Ishikawa (cell line): ENCODE data around the gene TTPAL.

ENCODE experiments used
- CEBPB ChIP-seq: IDR thresholded peaks from 2 replicates; pipeline ENCODE4 v1.6.1; 2012
- CREB1 ChIP-seq: IDR thresholded peaks from 2 replicates; pipeline ENCODE4 v1.6.1; 2012; ENCODE audit warnings: low read depth
- EGR1 ChIP-seq: IDR thresholded peaks from 2 replicates; pipeline ENCODE4 v1.6.1; 2012
- EP300 ChIP-seq: IDR thresholded peaks from 2 replicates; pipeline ENCODE4 v1.6.1; 2012; ENCODE audit warnings: borderline replicate concordance
- FOXM1 ChIP-seq: IDR thresholded peaks from 2 replicates; pipeline ENCODE4 v1.6.1; 2012; ENCODE audit warnings: low read depth, borderline replicate concordance
- NFIC ChIP-seq: IDR thresholded peaks from 2 replicates; pipeline ENCODE4 v1.6.1; 2012
- RAD21 ChIP-seq: IDR thresholded peaks from 2 replicates; pipeline ENCODE4 v1.6.1; 2012; ENCODE audit warnings: low read depth
- TAF1 ChIP-seq: IDR thresholded peaks from 2 replicates; pipeline ENCODE4 v1.6.1; 2012; ENCODE audit warnings: low read depth, mild to moderate bottlenecking
- TCF12 ChIP-seq: IDR thresholded peaks from 2 replicates; pipeline ENCODE4 v1.6.1; 2012; ENCODE audit warnings: low read depth
- TEAD4 ChIP-seq: IDR thresholded peaks from 2 replicates; pipeline ENCODE4 v1.6.1; 2012
- YY1 ChIP-seq: IDR thresholded peaks from 2 replicates; pipeline ENCODE4 v1.6.1; 2012; ENCODE audit warnings: low read depth
- ZBTB7A ChIP-seq: IDR thresholded peaks from 2 replicates; pipeline ENCODE4 v1.6.1; 2012; ENCODE audit warnings: low read depth
- TF ChIP-seq, protein P1 (sequence below): IDR thresholded peaks from 2 replicates; pipeline ENCODE4 v1.6.1; 2012; ENCODE audit warnings: low read depth, mild to moderate bottlenecking
- TF ChIP-seq, protein P2 (sequence below): IDR thresholded peaks from 2 replicates; pipeline ENCODE4 v1.6.1; 2012
- TF ChIP-seq, protein P3 (sequence below): IDR thresholded peaks from 2 replicates; pipeline ENCODE4 v1.6.1; 2012

The TTPAL gene

DNA sequence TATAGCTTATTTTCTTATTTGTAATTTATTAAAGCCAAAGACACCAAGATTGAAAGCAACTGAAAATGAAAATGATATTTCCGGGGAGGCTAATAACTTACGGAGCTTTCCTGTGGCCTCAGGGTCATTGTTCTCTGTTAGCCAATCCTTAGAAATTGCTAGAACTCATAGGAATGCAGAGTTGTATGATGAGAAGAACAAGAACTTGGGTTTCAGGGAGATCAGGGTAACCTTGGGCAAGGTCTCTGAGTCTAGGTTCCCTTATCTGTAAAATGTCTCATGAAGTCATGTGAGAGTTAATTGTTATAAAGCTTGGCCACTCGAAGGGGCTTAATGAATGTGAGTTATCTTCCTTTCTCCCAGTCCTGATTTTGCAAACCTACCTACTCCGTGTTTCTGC, 66.3 kb downstream of the TTPAL start:
- TF ChIP-seq CREB1, result no peak
- no peak for TF ChIP-seq EP300
- no peak for TF ChIP-seq ZBTB7A
- no peak for TF ChIP-seq YY1
- no peak for TF ChIP-seq FOXM1
- no peak for TF ChIP-seq TAF1
- no peak for TF ChIP-seq NFIC
- no peak for TF ChIP-seq TEAD4
- TF ChIP-seq, protein P1, sequence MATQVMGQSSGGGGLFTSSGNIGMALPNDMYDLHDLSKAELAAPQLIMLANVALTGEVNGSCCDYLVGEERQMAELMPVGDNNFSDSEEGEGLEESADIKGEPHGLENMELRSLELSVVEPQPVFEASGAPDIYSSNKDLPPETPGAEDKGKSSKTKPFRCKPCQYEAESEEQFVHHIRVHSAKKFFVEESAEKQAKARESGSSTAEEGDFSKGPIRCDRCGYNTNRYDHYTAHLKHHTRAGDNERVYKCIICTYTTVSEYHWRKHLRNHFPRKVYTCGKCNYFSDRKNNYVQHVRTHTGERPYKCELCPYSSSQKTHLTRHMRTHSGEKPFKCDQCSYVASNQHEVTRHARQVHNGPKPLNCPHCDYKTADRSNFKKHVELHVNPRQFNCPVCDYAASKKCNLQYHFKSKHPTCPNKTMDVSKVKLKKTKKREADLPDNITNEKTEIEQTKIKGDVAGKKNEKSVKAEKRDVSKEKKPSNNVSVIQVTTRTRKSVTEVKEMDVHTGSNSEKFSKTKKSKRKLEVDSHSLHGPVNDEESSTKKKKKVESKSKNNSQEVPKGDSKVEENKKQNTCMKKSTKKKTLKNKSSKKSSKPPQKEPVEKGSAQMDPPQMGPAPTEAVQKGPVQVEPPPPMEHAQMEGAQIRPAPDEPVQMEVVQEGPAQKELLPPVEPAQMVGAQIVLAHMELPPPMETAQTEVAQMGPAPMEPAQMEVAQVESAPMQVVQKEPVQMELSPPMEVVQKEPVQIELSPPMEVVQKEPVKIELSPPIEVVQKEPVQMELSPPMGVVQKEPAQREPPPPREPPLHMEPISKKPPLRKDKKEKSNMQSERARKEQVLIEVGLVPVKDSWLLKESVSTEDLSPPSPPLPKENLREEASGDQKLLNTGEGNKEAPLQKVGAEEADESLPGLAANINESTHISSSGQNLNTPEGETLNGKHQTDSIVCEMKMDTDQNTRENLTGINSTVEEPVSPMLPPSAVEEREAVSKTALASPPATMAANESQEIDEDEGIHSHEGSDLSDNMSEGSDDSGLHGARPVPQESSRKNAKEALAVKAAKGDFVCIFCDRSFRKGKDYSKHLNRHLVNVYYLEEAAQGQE, result no peak
- no peak for TF ChIP-seq EGR1
- TF ChIP-seq, protein P2, sequence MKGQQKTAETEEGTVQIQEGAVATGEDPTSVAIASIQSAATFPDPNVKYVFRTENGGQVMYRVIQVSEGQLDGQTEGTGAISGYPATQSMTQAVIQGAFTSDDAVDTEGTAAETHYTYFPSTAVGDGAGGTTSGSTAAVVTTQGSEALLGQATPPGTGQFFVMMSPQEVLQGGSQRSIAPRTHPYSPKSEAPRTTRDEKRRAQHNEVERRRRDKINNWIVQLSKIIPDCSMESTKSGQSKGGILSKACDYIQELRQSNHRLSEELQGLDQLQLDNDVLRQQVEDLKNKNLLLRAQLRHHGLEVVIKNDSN, result no peak
- TF ChIP-seq RAD21, result no peak
- no peak for TF ChIP-seq CEBPB
- no peak for TF ChIP-seq TCF12
- TF ChIP-seq, protein P3, sequence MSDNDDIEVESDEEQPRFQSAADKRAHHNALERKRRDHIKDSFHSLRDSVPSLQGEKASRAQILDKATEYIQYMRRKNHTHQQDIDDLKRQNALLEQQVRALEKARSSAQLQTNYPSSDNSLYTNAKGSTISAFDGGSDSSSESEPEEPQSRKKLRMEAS, result no peak

DNA sequence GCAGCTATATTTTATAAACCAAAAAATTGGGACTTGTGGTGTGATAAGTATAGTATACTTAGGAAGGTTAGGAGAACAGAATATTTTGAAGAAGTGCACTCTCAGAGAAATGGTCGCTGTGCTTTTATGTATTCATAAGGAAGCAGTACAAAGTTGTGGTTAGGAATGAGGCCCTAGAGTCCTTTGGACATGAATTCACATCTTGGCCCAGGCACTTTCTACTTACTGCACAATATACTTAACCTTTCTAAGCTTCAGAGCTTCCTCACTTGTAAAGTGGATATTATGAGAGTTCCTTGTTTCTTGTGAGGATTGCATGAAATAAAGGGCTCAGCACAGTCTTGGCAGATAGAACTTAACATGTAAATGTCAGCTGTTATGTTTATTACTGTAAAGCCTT, 67.2 kb downstream of the TTPAL start:
- TF ChIP-seq CEBPB, result no peak
- no peak for TF ChIP-seq TAF1
- TF ChIP-seq CREB1, result no peak
- TF ChIP-seq RAD21, result no peak
- no peak for TF ChIP-seq NFIC
- TF ChIP-seq ZBTB7A, result no peak
- TF ChIP-seq TCF12, result no peak
- TF ChIP-seq, protein P1, result no peak
- TF ChIP-seq, protein P3, result no peak
- no peak for TF ChIP-seq TEAD4
- no peak for TF ChIP-seq EP300

DNA sequence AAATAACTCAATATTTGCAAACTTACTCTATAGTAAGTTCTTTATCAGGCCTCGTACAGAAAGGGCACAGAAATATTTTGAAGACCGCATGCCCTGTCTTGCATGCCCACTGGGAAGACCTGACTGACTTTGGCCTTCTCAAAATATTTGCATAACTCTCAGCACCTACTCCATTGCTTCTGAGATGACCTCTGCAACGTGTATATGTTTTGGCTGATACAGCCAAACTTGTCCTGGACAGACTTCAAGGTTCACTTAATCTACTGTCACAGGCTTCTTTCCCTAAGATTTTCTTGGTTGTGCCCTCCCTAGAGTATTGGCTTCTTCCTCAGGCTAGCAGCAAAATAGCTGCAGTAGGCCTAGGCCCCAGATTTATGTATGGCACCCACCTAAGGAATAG, 67.7 kb downstream of the TTPAL start:
- no peak for TF ChIP-seq TCF12
- no peak for TF ChIP-seq TEAD4
- no peak for TF ChIP-seq ZBTB7A
- TF ChIP-seq FOXM1, result no peak
- TF ChIP-seq, protein P1, result no peak
- TF ChIP-seq EP300, result no peak
- no peak for TF ChIP-seq CEBPB
- TF ChIP-seq CREB1, result no peak
- no peak for TF ChIP-seq RAD21
- TF ChIP-seq, protein P2, result no peak
- TF ChIP-seq NFIC, result no peak
- no peak for TF ChIP-seq EGR1
- no peak for TF ChIP-seq YY1
- TF ChIP-seq, protein P3, result no peak
- TF ChIP-seq TAF1, result no peak
